ENCODE measurements around the gene CD300H. TPM values are rescaled to one million over a fixed set of nuclear protein-coding genes. Genes with fewer than 3 reads are reported as not detected.

The CD300H gene
- total and polyA plus RNA-seq, 7 donors, result not detected

DNA sequence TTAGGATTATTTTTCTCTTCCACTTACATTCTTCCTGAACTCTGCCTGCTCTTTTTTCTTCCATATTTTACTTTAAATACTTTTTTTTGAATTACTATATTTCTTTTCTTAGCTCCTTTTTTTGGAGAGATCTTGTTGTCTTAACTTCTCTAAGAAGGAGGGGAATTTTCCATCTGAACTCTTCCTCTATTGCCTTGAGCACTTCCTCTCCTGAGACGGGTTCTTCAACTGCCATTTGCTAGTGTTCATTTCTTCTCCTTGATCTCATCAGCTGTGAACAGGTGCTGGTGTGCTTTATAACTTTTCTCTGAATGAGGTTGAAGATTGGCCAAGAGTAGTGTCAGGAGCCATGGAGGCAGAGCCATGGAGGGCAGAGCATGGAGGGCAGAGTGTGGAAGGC lies 39.9 kb upstream of the CD300H start:
- WGBS, 3 donors, result 49 to 71% (median 57%) methylated on average over 1 of the region's 1 CpG
- Histone ChIP-seq H3K36me3 (ENCODE audit: insufficient read depth in 1 of 2, low read depth in 1 of 2) (no peaks in the 10 kb centered on the region), H3K4me1 (no peaks in the 10 kb centered on the region), H3K27ac (no peak overlapping the region), H3K27me3 (ENCODE audit: insufficient read depth in 3 of 3, low read length in 2 of 3) (peaks cover 0 to 12% (median 0%) of the 10 kb centered on the region in 3 donors), H3K9me3 (no peaks in the 10 kb centered on the region), H3K4me3 (no peak overlapping the region)
- no peak for DNase-seq
- intact Hi-C loops (cut with DNase I), result no loop called here
- ATAC-seq, result no peak
- TF ChIP-seq, protein P1, sequence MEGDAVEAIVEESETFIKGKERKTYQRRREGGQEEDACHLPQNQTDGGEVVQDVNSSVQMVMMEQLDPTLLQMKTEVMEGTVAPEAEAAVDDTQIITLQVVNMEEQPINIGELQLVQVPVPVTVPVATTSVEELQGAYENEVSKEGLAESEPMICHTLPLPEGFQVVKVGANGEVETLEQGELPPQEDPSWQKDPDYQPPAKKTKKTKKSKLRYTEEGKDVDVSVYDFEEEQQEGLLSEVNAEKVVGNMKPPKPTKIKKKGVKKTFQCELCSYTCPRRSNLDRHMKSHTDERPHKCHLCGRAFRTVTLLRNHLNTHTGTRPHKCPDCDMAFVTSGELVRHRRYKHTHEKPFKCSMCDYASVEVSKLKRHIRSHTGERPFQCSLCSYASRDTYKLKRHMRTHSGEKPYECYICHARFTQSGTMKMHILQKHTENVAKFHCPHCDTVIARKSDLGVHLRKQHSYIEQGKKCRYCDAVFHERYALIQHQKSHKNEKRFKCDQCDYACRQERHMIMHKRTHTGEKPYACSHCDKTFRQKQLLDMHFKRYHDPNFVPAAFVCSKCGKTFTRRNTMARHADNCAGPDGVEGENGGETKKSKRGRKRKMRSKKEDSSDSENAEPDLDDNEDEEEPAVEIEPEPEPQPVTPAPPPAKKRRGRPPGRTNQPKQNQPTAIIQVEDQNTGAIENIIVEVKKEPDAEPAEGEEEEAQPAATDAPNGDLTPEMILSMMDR (IDR thresholded peaks at IDR 0.05), result no peak

DNA sequence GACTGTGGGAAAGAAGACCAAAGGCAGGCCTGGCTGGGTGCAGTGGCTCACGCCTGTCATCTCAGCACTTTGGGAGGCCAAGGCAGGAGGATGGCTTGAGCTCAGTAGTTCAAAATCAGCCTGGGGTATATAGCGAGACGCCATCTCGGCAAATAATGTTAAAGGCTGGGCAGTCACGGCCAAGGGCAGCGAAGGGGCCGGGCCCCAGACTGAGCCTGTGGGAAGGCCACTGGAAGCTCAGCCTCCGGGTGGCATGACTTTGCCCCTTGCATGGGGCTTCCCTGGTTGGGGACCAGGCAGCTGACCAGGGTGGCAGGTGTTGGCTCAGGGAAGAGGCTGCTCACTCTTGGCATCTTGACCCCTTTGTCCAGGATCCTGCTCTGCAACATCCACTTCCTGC lies 38.7 kb upstream of the CD300H start:
- Histone ChIP-seq H3K36me3 (ENCODE audit: insufficient read depth in 1 of 2, low read depth in 1 of 2) (no peaks in the 10 kb centered on the region), H3K27ac (no peak overlapping the region), H3K27me3 (ENCODE audit: insufficient read depth in 3 of 3, low read length in 2 of 3) (peaks cover 0 to 7% (median 0%) of the 10 kb centered on the region in 3 donors), H3K4me3 (no peak overlapping the region), H3K9me3 (no peaks in the 10 kb centered on the region), H3K4me1 (no peaks in the 10 kb centered on the region)
- ATAC-seq, result no peak
- intact Hi-C loops (cut with DNase I), result no loop called here
- no peak for DNase-seq
- TF ChIP-seq, protein P1 (IDR thresholded peaks at IDR 0.05), result no peak
- 77 to 87% (median 87%) methylated on average over 8 of the region's 8 CpGs for WGBS, 3 donors

DNA sequence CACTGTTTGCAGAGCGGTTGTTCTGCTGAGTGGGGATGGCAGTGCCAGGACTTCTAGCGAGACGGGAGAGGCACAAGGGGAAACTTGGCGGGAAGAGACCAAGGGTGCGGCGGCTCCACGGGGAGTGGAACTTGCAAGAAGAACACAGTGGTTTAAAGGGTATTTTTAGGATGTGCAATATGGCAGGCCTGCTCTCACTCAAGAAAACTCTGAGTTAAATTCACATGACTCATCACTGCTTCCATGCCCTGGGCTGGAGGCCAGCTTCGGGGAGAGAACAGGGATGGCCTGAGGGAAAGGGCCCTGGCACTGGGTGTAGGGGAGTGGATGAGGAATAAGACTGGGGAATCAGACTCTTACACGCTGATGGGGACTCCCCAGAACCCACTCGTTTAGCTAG lies 38.1 kb upstream of the CD300H start:
- TF ChIP-seq, protein P1 (IDR thresholded peaks at IDR 0.05), result no peak
- WGBS, 3 donors, result 38 to 70% (median 49%) methylated on average over 10 of the region's 10 CpGs
- Histone ChIP-seq H3K27ac (no peak overlapping the region), H3K4me1 (no peaks in the 10 kb centered on the region), H3K36me3 (ENCODE audit: insufficient read depth in 1 of 2, low read depth in 1 of 2) (no peaks in the 10 kb centered on the region), H3K4me3 (no peak overlapping the region), H3K9me3 (no peaks in the 10 kb centered on the region), H3K27me3 (ENCODE audit: insufficient read depth in 3 of 3, low read length in 2 of 3) (no peaks in the 10 kb centered on the region)
- intact Hi-C loops (cut with DNase I), result no loop called here
- ATAC-seq (peak in 3 of 4 donors; percentile 45 to 75 (median 57)), DNase-seq (peak in 1 of 2 donors; percentile 51)

DNA sequence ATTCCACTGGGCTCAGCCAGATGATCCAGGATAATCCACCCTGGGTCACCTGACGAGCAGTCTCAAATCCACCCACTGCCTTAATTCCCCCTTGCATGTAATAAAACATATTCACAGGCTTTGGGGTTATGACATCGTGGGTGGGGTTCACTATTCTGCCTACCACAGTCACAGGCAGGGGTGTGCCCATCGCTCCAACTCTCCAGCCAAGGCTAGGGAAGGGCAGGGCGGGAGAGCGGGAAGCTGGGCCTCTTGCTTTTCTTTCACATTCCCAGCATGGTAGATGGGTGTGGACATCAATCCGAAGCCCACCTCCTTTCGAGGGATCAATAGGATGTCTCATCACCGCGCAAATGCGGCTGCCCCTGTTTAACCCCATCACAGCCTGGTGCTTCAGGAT lies 37.5 kb upstream of the CD300H start:
- H3K27ac ChIP-seq, result no peak overlapping the region
- H3K36me3 ChIP-seq (ENCODE audit: insufficient read depth in 1 of 2, low read depth in 1 of 2), result no peaks in the 10 kb centered on the region
- 68 to 77% (median 74%) methylated on average over 10 of the region's 10 CpGs for WGBS, 3 donors
- no peaks in the 10 kb centered on the region for H3K4me1 ChIP-seq
- TF ChIP-seq, protein P1 (IDR thresholded peaks at IDR 0.05), result no peak
- no peak overlapping the region for H3K4me3 ChIP-seq
- H3K27me3 ChIP-seq (ENCODE audit: insufficient read depth in 3 of 3, low read length in 2 of 3), result no peaks in the 10 kb centered on the region
- ATAC-seq (no peak), DNase-seq (no peak)
- H3K9me3 ChIP-seq, result no peaks in the 10 kb centered on the region
- intact Hi-C loops (cut with DNase I), result loop anchor here in 1 of 2 donors (5.0 kb wide), 1 partner anchor 237 kb away; the partner anchor contains the start of gene GPR142

DNA sequence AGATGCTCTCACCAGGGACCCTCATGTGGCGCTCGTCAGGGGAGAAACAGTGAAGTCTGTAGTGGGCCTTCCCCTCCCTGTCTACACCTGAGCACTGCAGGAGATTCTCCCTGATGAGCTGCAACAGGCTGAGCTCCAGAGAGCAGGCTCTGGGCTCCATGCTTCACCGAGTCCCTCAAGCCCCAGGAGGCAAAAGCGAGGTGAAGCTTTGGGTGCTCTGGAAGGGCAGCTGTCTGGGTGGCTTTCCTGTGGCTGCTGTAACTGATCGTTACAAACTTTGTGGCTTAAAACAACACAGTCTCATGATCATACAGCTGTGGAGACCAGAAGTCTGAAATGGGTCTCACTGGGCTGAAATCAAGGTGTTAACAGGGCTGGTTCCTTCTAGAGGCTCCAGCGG lies 36.9 kb upstream of the CD300H start:
- WGBS, 3 donors, result 83 to 87% (median 86%) methylated on average over 6 of the region's 6 CpGs
- H3K27ac ChIP-seq, result no peak overlapping the region
- TF ChIP-seq, protein P1 (IDR thresholded peaks at IDR 0.05), result no peak
- intact Hi-C loops (cut with DNase I), result loop anchor here in 1 of 2 donors (5.0 kb wide), 1 partner anchor 237 kb away; the partner anchor contains the start of gene GPR142
- H3K4me3 ChIP-seq, result no peak overlapping the region
- no peaks in the 10 kb centered on the region for H3K9me3 ChIP-seq
- no peaks in the 10 kb centered on the region for H3K36me3 ChIP-seq (ENCODE audit: insufficient read depth in 1 of 2, low read depth in 1 of 2)
- DNase-seq (no peak), ATAC-seq (no peak)
- H3K27me3 ChIP-seq (ENCODE audit: insufficient read depth in 3 of 3, low read length in 2 of 3), result peaks cover 0 to 3% (median 0%) of the 10 kb centered on the region in 3 donors
- H3K4me1 ChIP-seq, result no peaks in the 10 kb centered on the region

Measured in psoas muscle (tissue), 8 donors.